Lung (tissue), 12 donors: Measurements from ENCODE around the gene DTD1. TPM values are rescaled to one million over a fixed set of nuclear protein-coding genes. Genes with fewer than 3 reads are reported as not detected.

Source experiments
- ATAC-seq: fragments of 200-7000 bp; cut with Tn5 transposase; one replicate; pipeline ENCODE4 v1.9.1; 2020; ENCODE audit warnings: moderate number of reproducible peaks; ENCODE audit not compliant: insufficient read depth, low FRiP score
- DNase-seq, 3 donors: peaks; one replicate each; pipeline ENCODE4 v3.0.0-alpha.2; 2013 to 2017
- H3K27ac ChIP-seq, 2 donors: one replicate each; pipeline ENCODE4 v1.5.1; 2013; ENCODE audit warnings: mild to moderate bottlenecking in 2 of 2, moderate library complexity in 2 of 2, control low read depth in 1 of 2, inconsistent platforms in 1 of 2, low read depth in 1 of 2, low read length in 1 of 2
- H3K27me3 ChIP-seq, 3 donors: one replicate each; pipeline ENCODE4 v1.5.1; 2013; ENCODE audit warnings: low read length in 2 of 3; ENCODE audit not compliant: control insufficient read depth in 3 of 3, insufficient read depth in 3 of 3
- H3K36me3 ChIP-seq, 4 donors: one replicate each; pipeline ENCODE4 v1.5.1; 2013; ENCODE audit warnings: low read length in 4 of 4, mild to moderate bottlenecking in 1 of 4, moderate library complexity in 1 of 4; ENCODE audit not compliant: control insufficient read depth in 4 of 4, insufficient read depth in 4 of 4
- H3K4me1 ChIP-seq, 5 donors: one replicate each; pipeline ENCODE4 v1.5.1; 2013; ENCODE audit warnings: low read length in 5 of 5, mild to moderate bottlenecking in 2 of 5, moderate library complexity in 1 of 5; ENCODE audit not compliant: control insufficient read depth in 5 of 5, insufficient read depth in 5 of 5
- H3K4me3 ChIP-seq: one replicate; pipeline ENCODE4 v1.5.1; 2013; ENCODE audit warnings: mild to moderate bottlenecking, control low read depth, moderate library complexity
- H3K9ac ChIP-seq, 2 donors: one replicate each; pipeline ENCODE4 v1.5.1; 2013; ENCODE audit warnings: low read length in 2 of 2, control low read depth in 1 of 2; ENCODE audit not compliant: insufficient read depth in 1 of 2
- H3K9me3 ChIP-seq, 4 donors: one replicate each; pipeline ENCODE4 v1.5.1; 2013; ENCODE audit warnings: low read length in 3 of 4, mild to moderate bottlenecking in 1 of 4, moderate library complexity in 1 of 4; ENCODE audit not compliant: control insufficient read depth in 4 of 4, insufficient read depth in 3 of 4
- WGBS, 2 donors: extraction: QIAGEN DNeasy Blood & Tissue Kit; methylation state at CpG; one replicate each; pipeline ENCODE4 v1.1.7; 2013; 5-methylcytosine and 5-hydroxymethylcytosine counted together
- polyA plus RNA-seq, 2 donors: library from polyadenylated mRNA; stranded (reverse); fragments of 200-250 nt; gene quantifications; one replicate each; pipeline ENCODE4 v1.2.1, GENCODE V29; 2013
- total RNA-seq, 2 donors: library from RNA; depleted of rRNA in 1 of 2; stranded (reverse); fragments of >200 nt in 1 of 2; gene quantifications; one replicate each; pipeline ENCODE4 v1.2.1, GENCODE V29; 2014 to 2021
- TF ChIP-seq, protein P1 (sequence below): IDR thresholded peaks from 2 replicates; pipeline ENCODE4 v1.5.1; 2012; ENCODE audit warnings: mild to moderate bottlenecking; ENCODE audit errors: control extremely low read depth, extremely low read depth
- donor health status: control.
- donor health status: control.
- donor health status: Bipolar disorder and iron deficiency.
- donor health status: healthy.
- donor health status: DM: yes; HTN: yes; CAD: no.

DTD1 gene
- total and polyA plus RNA-seq, 4 donors = 17.4 to 39.2 (median 24.6) TPM

DNA sequence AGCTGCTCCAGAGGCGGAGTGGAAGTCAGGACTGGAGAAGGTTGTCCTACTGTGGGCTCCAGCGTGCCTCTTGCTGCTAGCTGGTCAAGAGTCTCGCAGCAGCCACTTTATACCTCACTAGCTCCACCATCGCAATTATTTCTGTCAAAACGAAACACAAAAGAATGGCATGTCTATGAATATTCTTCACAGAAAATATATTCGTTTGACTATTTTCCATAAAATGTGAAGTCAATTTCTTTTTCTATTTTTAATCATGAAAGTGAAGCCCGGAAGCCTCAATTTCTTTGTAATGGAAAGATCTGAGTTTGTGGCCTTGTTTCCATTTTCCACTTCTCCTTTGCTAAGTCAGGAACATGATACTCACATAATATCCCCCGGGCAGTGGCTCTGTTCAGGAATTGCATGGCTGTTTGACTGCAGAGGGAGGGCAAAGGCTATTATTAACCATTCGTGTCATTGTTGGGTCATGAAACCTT lies 51.7 kb downstream of the DTD1 start:
- no peak overlapping the region for H3K9ac ChIP-seq
- ATAC-seq = no peak
- peaks cover 0 to 1% (median 0%) of the 10 kb centered on the region in 4 donors for H3K36me3 ChIP-seq
- TF ChIP-seq, protein P1, sequence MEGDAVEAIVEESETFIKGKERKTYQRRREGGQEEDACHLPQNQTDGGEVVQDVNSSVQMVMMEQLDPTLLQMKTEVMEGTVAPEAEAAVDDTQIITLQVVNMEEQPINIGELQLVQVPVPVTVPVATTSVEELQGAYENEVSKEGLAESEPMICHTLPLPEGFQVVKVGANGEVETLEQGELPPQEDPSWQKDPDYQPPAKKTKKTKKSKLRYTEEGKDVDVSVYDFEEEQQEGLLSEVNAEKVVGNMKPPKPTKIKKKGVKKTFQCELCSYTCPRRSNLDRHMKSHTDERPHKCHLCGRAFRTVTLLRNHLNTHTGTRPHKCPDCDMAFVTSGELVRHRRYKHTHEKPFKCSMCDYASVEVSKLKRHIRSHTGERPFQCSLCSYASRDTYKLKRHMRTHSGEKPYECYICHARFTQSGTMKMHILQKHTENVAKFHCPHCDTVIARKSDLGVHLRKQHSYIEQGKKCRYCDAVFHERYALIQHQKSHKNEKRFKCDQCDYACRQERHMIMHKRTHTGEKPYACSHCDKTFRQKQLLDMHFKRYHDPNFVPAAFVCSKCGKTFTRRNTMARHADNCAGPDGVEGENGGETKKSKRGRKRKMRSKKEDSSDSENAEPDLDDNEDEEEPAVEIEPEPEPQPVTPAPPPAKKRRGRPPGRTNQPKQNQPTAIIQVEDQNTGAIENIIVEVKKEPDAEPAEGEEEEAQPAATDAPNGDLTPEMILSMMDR = no peak
- H3K4me3 ChIP-seq = no peak overlapping the region
- DNase-seq = no peak
- peaks cover 0 to 2% (median 0%) of the 10 kb centered on the region in 5 donors for H3K4me1 ChIP-seq
- 88 to 91% methylated on average over 9 of the region's 9 CpGs for WGBS, 2 donors
- no peaks in the 10 kb centered on the region for H3K9me3 ChIP-seq
- H3K27ac ChIP-seq = no peak overlapping the region
- H3K27me3 ChIP-seq = no peaks in the 10 kb centered on the region

DNA sequence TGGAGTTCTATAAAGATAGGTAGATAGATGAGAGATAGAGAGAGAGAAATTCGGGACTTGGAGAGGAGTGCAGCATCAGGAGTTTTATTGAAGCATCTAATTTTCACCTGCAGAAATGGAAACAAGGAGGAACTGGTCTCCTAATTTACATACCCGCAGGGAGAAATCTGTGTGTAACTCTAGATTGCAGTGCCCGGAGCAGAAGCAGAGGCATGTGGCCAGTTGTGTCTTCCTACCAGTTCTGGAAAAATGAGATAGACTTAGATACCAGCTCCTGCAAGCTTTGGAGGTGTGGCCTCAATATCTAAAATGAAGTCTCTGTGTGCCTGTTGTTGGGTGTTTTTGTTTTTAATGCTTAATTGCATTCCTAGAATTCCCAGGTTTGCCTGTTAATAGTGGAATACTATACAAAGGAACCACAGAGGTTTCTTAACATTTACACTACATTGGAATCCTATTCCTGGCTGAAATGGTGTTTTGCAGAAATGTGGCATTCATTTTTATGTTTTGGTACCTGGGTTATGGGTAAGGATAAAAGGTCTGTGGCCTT lies 57.4 kb downstream of the DTD1 start:
- peaks cover 0 to 7% (median 0%) of the 10 kb centered on the region in 5 donors for H3K4me1 ChIP-seq
- H3K9me3 ChIP-seq = peaks cover 0 to 2% (median 0%) of the 10 kb centered on the region in 4 donors
- DNase-seq (no peak), ATAC-seq (no peak)
- H3K4me3 ChIP-seq = no peak overlapping the region
- WGBS, 2 donors = 90 to 93% methylated on average over 3 of the region's 3 CpGs
- H3K36me3 ChIP-seq = no peaks in the 10 kb centered on the region
- TF ChIP-seq, protein P1 = no peak
- H3K27ac ChIP-seq = no peak overlapping the region
- H3K9ac ChIP-seq = no peak overlapping the region
- no peaks in the 10 kb centered on the region for H3K27me3 ChIP-seq

DNA sequence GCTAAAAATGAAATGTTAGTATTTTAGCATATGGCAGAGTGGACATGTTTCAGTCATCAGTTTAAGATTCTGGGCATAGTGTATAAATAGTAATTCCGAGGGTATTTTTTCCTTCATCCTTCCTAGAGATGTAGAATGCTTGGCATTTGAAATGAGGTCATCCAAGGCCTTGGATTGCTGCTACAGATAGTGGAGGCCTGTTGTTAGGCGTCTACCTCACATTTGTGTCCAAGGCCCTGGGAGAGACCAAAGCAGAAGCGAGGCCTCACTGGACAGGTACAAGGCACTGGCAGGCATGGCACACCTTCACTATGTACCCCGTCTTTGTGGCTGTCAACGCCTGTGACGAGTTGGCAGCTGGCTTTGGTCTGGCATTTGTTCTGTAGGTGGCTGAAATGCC lies 58.0 kb downstream of the DTD1 start:
- no peak for ATAC-seq
- peaks cover 0 to 7% (median 0%) of the 10 kb centered on the region in 5 donors for H3K4me1 ChIP-seq
- WGBS, 2 donors = 95 to 96% methylated on average over 6 of the region's 6 CpGs
- H3K36me3 ChIP-seq = no peaks in the 10 kb centered on the region
- peaks cover 0 to 2% (median 0%) of the 10 kb centered on the region in 4 donors for H3K9me3 ChIP-seq
- H3K27ac ChIP-seq = no peak overlapping the region
- no peak overlapping the region for H3K9ac ChIP-seq
- H3K4me3 ChIP-seq = no peak overlapping the region
- no peaks in the 10 kb centered on the region for H3K27me3 ChIP-seq
- no peak for DNase-seq
- TF ChIP-seq, protein P1 = no peak

DNA sequence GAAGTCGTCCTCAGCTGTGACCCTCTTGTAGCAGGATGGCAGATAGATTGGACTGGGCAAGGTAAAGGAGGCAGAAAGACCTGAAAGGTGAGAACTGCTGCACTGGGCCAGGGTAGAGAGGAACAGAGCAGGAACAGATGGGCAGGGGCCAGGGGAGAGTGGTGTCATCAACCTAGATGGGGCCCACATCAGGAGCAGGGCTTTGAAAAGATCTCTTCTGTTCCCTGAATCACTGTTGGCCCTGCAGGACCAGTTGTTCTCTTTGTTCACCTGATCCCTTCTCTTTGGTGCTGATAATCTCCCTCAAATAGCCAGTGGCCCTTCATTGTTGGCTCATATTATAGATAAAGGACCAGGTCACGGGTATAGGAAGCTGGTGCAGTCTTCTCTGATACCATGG lies 59.9 kb downstream of the DTD1 start:
- no peaks in the 10 kb centered on the region for H3K36me3 ChIP-seq
- H3K9me3 ChIP-seq = peaks cover 0 to 2% (median 0%) of the 10 kb centered on the region in 4 donors
- WGBS, 2 donors = 43 to 48% methylated on average over 2 of the region's 2 CpGs
- ATAC-seq (no peak), DNase-seq (no peak)
- no peaks in the 10 kb centered on the region for H3K27me3 ChIP-seq
- no peak overlapping the region for H3K27ac ChIP-seq
- no peak overlapping the region for H3K4me3 ChIP-seq
- H3K9ac ChIP-seq = no peak overlapping the region
- peaks cover 0 to 7% (median 0%) of the 10 kb centered on the region in 5 donors for H3K4me1 ChIP-seq
- TF ChIP-seq, protein P1 = no peak
